RWPE2 (cell line): ENCODE results near the gene TTYH2.

ENCODE experiments used
- ATAC-seq: fragments of 200-7000 bp; cut with Tn5 transposase; 3 replicates; pipeline ENCODE4 v1.9.1; 2021; ENCODE audit warnings: low read depth
- DNase-seq: peaks from one replicate; pipeline ENCODE4 v3.0.0-alpha.2; 2020; ENCODE audit warnings: low spot score
- H3K27ac ChIP-seq: fragments of 450-650 bp; 2 replicates; pipeline ENCODE4 v1.5.1; 2017; ENCODE audit warnings: mild to moderate bottlenecking; ENCODE audit not compliant: poor library complexity, severe bottlenecking
- H3K27me3 ChIP-seq: fragments of 250-450 bp; sonication (Bioruptor Pico); 2 replicates; pipeline ENCODE4 v1.5.1; 2021; ENCODE audit warnings: mild to moderate bottlenecking, moderate library complexity; ENCODE audit not compliant: insufficient read depth, poor library complexity, severe bottlenecking
- H3K36me3 ChIP-seq: fragments of 250-450 bp; sonication (Bioruptor Pico); 2 replicates; pipeline ENCODE4 v1.5.1; 2020; ENCODE audit warnings: low read depth, mild to moderate bottlenecking, moderate library complexity
- H3K4me1 ChIP-seq: fragments of 250-450 bp; sonication (Bioruptor Pico); 2 replicates; pipeline ENCODE4 v1.5.1; 2021; ENCODE audit warnings: mild to moderate bottlenecking, moderate library complexity; ENCODE audit not compliant: insufficient read depth, poor library complexity, severe bottlenecking
- H3K4me3 ChIP-seq: fragments of 250-450 bp; sonication (Bioruptor Pico); 2 replicates; pipeline ENCODE4 v1.5.1; 2021; ENCODE audit warnings: mild to moderate bottlenecking, moderate library complexity; ENCODE audit not compliant: severe bottlenecking
- H3K9me3 ChIP-seq: fragments of 250-450 bp; sonication (Bioruptor Pico); 2 replicates; pipeline ENCODE4 v1.5.1; 2021; ENCODE audit warnings: mild to moderate bottlenecking, moderate library complexity; ENCODE audit not compliant: severe bottlenecking
- CTCF ChIP-seq: fragments of 450-650 bp; IDR thresholded peaks from one replicate; pipeline ENCODE4 v1.5.1; 2017; ENCODE audit warnings: mild to moderate bottlenecking, moderate library complexity; ENCODE audit not compliant: poor library complexity, severe bottlenecking

TTYH2 gene

GRCh38 chr17:74235911-74236371 is 22.6 kb downstream of the TTYH2 start:
- Histone ChIP-seq H3K4me3 (no peak overlapping the region), H3K9me3 (no peaks in the 10 kb centered on the region), H3K27ac (no peak overlapping the region), H3K27me3 (no peaks in the 10 kb centered on the region), H3K4me1 (no peaks in the 10 kb centered on the region), H3K36me3 (no peaks in the 10 kb centered on the region)
- DNase-seq (no peak), ATAC-seq (no peak)
- TF ChIP-seq CTCF: no peak

GRCh38 chr17:74237321-74237720 is 23.9 kb downstream of the TTYH2 start:
- H3K27ac ChIP-seq: no peak overlapping the region
- DNase-seq (peak; percentile 34), ATAC-seq (no peak)
- no peaks in the 10 kb centered on the region for H3K36me3 ChIP-seq
- TF ChIP-seq CTCF: no peak
- no peaks in the 10 kb centered on the region for H3K4me1 ChIP-seq
- no peaks in the 10 kb centered on the region for H3K9me3 ChIP-seq
- no peaks in the 10 kb centered on the region for H3K27me3 ChIP-seq
- no peak overlapping the region for H3K4me3 ChIP-seq

GRCh38 chr17:74239172-74239571 is 25.8 kb downstream of the TTYH2 start:
- Histone ChIP-seq H3K27me3 (no peaks in the 10 kb centered on the region), H3K4me3 (no peak overlapping the region), H3K4me1 (no peaks in the 10 kb centered on the region), H3K27ac (no peak overlapping the region), H3K9me3 (no peaks in the 10 kb centered on the region), H3K36me3 (no peaks in the 10 kb centered on the region)
- ATAC-seq (no peak), DNase-seq (peak; percentile 63)
- no peak for TF ChIP-seq CTCF

GRCh38 chr17:74240618-74241205 is 27.3 kb downstream of the TTYH2 start:
- no peaks in the 10 kb centered on the region for H3K36me3 ChIP-seq
- no peaks in the 10 kb centered on the region for H3K9me3 ChIP-seq
- no peaks in the 10 kb centered on the region for H3K27me3 ChIP-seq
- no peak overlapping the region for H3K4me3 ChIP-seq
- DNase-seq (no peak), ATAC-seq (no peak)
- TF ChIP-seq CTCF: no peak
- no peaks in the 10 kb centered on the region for H3K4me1 ChIP-seq
- no peak overlapping the region for H3K27ac ChIP-seq

GRCh38 chr17:74241431-74241830 is 28.1 kb downstream of the TTYH2 start:
- Histone ChIP-seq H3K4me1 (no peaks in the 10 kb centered on the region), H3K27me3 (no peaks in the 10 kb centered on the region), H3K36me3 (no peaks in the 10 kb centered on the region), H3K9me3 (no peaks in the 10 kb centered on the region), H3K4me3 (no peak overlapping the region), H3K27ac (no peak overlapping the region)
- TF ChIP-seq CTCF: no peak
- DNase-seq: no peak
- no peak for ATAC-seq
